ENCODE results near the gene LBH.

The LBH gene

GRCh38 chr2:30218814-30219213 lies 12.5 kb upstream of the LBH start:
- Histone ChIP-seq H3K4me3 (ENCODE audit: low read depth, low read length) (no peak overlapping the region), H3K9ac (ENCODE audit: low read depth, low read length) (no peak overlapping the region), H3K9me3 (ENCODE audit: control insufficient read depth, insufficient read depth, low read length) (no peaks in the 10 kb centered on the region), H3K27me3 (ENCODE audit: control insufficient read depth, insufficient read depth, low read length) (peaks cover 6% of the 10 kb centered on the region), H3K36me3 (ENCODE audit: control insufficient read depth, insufficient read depth, low read length) (no peaks in the 10 kb centered on the region), H3K4me1 (ENCODE audit: control insufficient read depth, insufficient read depth, low read length) (peaks cover 14% of the 10 kb centered on the region)

- no peak overlapping the region for H3K4me3 ChIP-seq (ENCODE audit: low read depth, low read length)
- no peaks in the 10 kb centered on the region for H3K9me3 ChIP-seq (ENCODE audit: control insufficient read depth, insufficient read depth, low read length)
- peaks cover 14% of the 10 kb centered on the region for H3K4me1 ChIP-seq (ENCODE audit: control insufficient read depth, insufficient read depth, low read length)
- peaks cover 8% of the 10 kb centered on the region for H3K27me3 ChIP-seq (ENCODE audit: control insufficient read depth, insufficient read depth, low read length)
- no peaks in the 10 kb centered on the region for H3K36me3 ChIP-seq (ENCODE audit: control insufficient read depth, insufficient read depth, low read length)
- no peak overlapping the region for H3K9ac ChIP-seq (ENCODE audit: low read depth, low read length)
Observed at GRCh38 chr2:30219886-30220875, 11.2 kb upstream of the LBH start.

- H3K4me3 ChIP-seq (ENCODE audit: low read depth, low read length) = no peak overlapping the region
- H3K9me3 ChIP-seq (ENCODE audit: control insufficient read depth, insufficient read depth, low read length) = no peaks in the 10 kb centered on the region
- peaks cover 8% of the 10 kb centered on the region for H3K27me3 ChIP-seq (ENCODE audit: control insufficient read depth, insufficient read depth, low read length)
- H3K9ac ChIP-seq (ENCODE audit: low read depth, low read length) = no peak overlapping the region
- no peaks in the 10 kb centered on the region for H3K36me3 ChIP-seq (ENCODE audit: control insufficient read depth, insufficient read depth, low read length)
- H3K4me1 ChIP-seq (ENCODE audit: control insufficient read depth, insufficient read depth, low read length) = peaks cover 14% of the 10 kb centered on the region
Observed at GRCh38 chr2:30221531-30221930, 9.8 kb upstream of the LBH start.

- H3K4me3 ChIP-seq (ENCODE audit: low read depth, low read length) = no peak overlapping the region
- peaks cover 8% of the 10 kb centered on the region for H3K27me3 ChIP-seq (ENCODE audit: control insufficient read depth, insufficient read depth, low read length)
- no peaks in the 10 kb centered on the region for H3K9me3 ChIP-seq (ENCODE audit: control insufficient read depth, insufficient read depth, low read length)
- H3K36me3 ChIP-seq (ENCODE audit: control insufficient read depth, insufficient read depth, low read length) = no peaks in the 10 kb centered on the region
- H3K9ac ChIP-seq (ENCODE audit: low read depth, low read length) = no peak overlapping the region
- H3K4me1 ChIP-seq (ENCODE audit: control insufficient read depth, insufficient read depth, low read length) = peaks cover 14% of the 10 kb centered on the region
Observed at GRCh38 chr2:30222031-30222430, 9.3 kb upstream of the LBH start.

- Histone ChIP-seq H3K4me3 (ENCODE audit: low read depth, low read length) (no peak overlapping the region), H3K36me3 (ENCODE audit: control insufficient read depth, insufficient read depth, low read length) (no peaks in the 10 kb centered on the region), H3K27me3 (ENCODE audit: control insufficient read depth, insufficient read depth, low read length) (peaks cover 8% of the 10 kb centered on the region), H3K9ac (ENCODE audit: low read depth, low read length) (no peak overlapping the region), H3K4me1 (ENCODE audit: control insufficient read depth, insufficient read depth, low read length) (peaks cover 7% of the 10 kb centered on the region), H3K9me3 (ENCODE audit: control insufficient read depth, insufficient read depth, low read length) (no peaks in the 10 kb centered on the region)
Observed at GRCh38 chr2:30222636-30223360, 8.5 kb upstream of the LBH start.

DNA sequence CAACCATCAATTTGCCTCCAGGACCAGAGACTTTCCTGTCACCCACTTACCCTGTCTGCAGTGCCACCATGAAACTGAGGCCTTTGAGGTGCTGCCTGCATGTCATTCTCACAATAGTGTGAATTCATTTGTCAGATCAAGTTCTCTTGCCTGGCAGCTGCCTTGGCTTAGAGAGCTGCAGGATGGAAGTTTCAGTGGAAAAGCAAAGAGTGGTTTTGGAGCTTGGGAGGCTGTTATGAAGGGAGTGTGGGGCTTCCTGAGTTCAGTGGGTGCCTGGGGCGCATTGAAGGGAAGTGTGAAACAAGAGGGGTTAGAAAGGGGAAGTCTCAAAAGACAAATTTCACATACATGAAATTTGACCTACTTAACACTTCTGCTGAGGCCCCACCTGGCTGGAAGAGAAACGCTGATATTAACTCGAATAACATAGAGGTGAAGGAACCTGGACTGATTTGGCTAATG lies 7.9 kb upstream of the LBH start:
- no peaks in the 10 kb centered on the region for H3K9me3 ChIP-seq (ENCODE audit: control insufficient read depth, insufficient read depth, low read length)
- H3K4me1 ChIP-seq (ENCODE audit: control insufficient read depth, insufficient read depth, low read length) = peaks cover 2% of the 10 kb centered on the region
- no peak overlapping the region for H3K9ac ChIP-seq (ENCODE audit: low read depth, low read length)
- peaks cover 13% of the 10 kb centered on the region for H3K27me3 ChIP-seq (ENCODE audit: control insufficient read depth, insufficient read depth, low read length)
- H3K36me3 ChIP-seq (ENCODE audit: control insufficient read depth, insufficient read depth, low read length) = no peaks in the 10 kb centered on the region
- H3K4me3 ChIP-seq (ENCODE audit: low read depth, low read length) = no peak overlapping the region

GRCh38 chr2:30224151-30224550 lies 7.2 kb upstream of the LBH start:
- Histone ChIP-seq H3K4me1 (ENCODE audit: control insufficient read depth, insufficient read depth, low read length) (no peaks in the 10 kb centered on the region), H3K4me3 (ENCODE audit: low read depth, low read length) (no peak overlapping the region), H3K36me3 (ENCODE audit: control insufficient read depth, insufficient read depth, low read length) (no peaks in the 10 kb centered on the region), H3K27me3 (ENCODE audit: control insufficient read depth, insufficient read depth, low read length) (peaks cover 13% of the 10 kb centered on the region), H3K9ac (ENCODE audit: low read depth, low read length) (no peak overlapping the region), H3K9me3 (ENCODE audit: control insufficient read depth, insufficient read depth, low read length) (no peaks in the 10 kb centered on the region)

DNA sequence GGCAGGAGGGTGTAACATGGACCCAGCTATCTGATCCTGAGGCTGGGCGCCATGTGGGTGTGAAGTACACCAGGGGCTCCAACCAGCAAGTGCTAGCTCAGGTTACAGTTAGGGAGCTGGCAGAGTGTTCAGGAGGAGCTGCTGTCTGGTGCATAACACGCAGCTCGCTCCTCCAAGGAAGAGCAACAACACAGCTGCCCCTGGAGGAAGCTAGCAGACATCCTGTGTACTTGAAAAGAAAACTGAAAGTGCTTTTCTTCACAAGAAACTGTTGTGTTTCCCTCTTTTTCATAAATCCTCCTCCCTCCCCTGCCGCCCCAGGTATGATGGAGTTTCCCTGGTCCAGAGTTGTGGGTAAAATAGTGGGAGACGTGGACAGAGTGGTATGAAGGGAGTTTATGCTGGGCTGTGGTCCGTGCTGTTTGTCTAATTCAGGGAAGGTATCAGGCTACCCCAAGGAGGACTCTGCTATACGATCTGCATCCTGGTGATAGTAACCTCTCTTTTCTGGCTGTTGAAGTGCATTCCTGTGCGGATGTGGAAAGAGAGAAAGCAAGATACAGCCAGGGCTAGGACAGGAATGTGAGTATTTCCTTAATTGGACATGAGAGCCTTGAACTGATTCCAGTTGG lies 6.1 kb upstream of the LBH start:
- no peak overlapping the region for H3K4me3 ChIP-seq (ENCODE audit: low read depth, low read length)
- peaks cover 21% of the 10 kb centered on the region for H3K27me3 ChIP-seq (ENCODE audit: control insufficient read depth, insufficient read depth, low read length)
- H3K36me3 ChIP-seq (ENCODE audit: control insufficient read depth, insufficient read depth, low read length) = no peaks in the 10 kb centered on the region
- no peaks in the 10 kb centered on the region for H3K9me3 ChIP-seq (ENCODE audit: control insufficient read depth, insufficient read depth, low read length)
- no peaks in the 10 kb centered on the region for H3K4me1 ChIP-seq (ENCODE audit: control insufficient read depth, insufficient read depth, low read length)
- H3K9ac ChIP-seq (ENCODE audit: low read depth, low read length) = no peak overlapping the region

DNA sequence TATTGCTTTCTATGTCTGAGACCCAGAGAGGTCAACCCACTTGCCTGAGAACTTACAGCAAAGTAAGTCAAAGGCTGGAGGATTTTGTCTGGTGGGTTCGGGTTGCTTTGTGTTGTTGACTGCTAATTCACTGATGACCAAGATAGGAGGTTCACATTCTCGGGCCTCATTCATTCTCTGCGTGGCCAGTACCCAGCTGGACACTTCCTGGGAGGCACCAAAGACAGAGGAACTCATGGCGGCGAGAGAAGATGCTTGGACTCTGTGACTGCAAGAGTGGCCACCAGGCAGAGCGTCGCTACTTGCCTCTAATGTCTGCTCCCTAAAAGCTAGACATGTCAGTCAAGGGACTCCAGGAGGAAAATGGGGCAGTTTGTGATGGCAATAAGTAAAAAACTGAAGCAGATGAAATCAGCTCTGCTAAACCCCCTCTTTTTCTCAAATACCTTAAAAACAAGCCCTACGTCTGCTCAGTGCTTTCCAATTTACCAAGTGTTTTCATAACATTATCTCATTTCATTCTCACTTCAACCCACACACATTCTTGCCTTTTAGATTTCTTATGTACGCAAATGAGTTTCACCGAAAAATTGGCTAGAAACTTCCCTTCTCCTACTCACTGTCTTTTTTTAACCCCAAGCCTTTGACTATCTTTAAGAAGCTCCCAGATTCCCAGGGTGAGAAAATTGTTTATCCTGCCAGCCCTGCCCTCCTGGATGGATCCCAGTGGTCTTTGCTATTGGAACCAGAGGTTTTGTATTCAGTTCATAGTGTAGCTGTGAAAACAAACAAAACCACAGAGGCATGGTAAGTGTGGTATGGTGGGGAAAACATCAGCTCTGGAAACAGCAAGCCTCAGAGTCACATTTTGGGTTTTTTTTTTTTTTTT lies 4.9 kb upstream of the LBH start:
- no peak overlapping the region for H3K4me3 ChIP-seq (ENCODE audit: low read depth, low read length)
- no peaks in the 10 kb centered on the region for H3K36me3 ChIP-seq (ENCODE audit: control insufficient read depth, insufficient read depth, low read length)
- no peak overlapping the region for H3K9ac ChIP-seq (ENCODE audit: low read depth, low read length)
- peaks cover 27% of the 10 kb centered on the region for H3K27me3 ChIP-seq (ENCODE audit: control insufficient read depth, insufficient read depth, low read length)
- no peaks in the 10 kb centered on the region for H3K4me1 ChIP-seq (ENCODE audit: control insufficient read depth, insufficient read depth, low read length)
- no peaks in the 10 kb centered on the region for H3K9me3 ChIP-seq (ENCODE audit: control insufficient read depth, insufficient read depth, low read length)

DNA sequence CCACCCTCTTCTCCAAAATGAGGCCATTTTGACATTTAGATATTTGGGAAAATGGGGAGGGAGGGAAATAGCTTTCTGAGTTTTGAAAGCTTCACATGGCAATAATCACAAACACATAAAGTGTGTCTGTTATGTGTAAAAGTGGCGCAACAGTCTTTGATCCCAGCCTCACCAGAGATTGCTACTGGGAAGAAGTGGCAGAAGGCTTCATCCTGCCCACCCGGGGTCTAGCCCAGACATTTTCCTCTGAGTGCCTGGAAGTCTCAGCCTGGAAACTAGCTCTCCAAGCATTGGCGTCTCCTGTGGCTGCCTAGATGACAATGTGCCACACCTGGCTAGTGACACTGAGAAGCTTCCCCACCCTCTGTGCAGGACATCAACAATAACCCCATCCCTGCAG lies 1.7 kb upstream of the LBH start:
- peaks cover 3% of the 10 kb centered on the region for H3K4me1 ChIP-seq (ENCODE audit: control insufficient read depth, insufficient read depth, low read length)
- H3K4me3 ChIP-seq (ENCODE audit: low read depth, low read length) = no peak overlapping the region
- no peaks in the 10 kb centered on the region for H3K36me3 ChIP-seq (ENCODE audit: control insufficient read depth, insufficient read depth, low read length)
- peaks cover 28% of the 10 kb centered on the region for H3K27me3 ChIP-seq (ENCODE audit: control insufficient read depth, insufficient read depth, low read length)
- H3K9me3 ChIP-seq (ENCODE audit: control insufficient read depth, insufficient read depth, low read length) = no peaks in the 10 kb centered on the region
- no peak overlapping the region for H3K9ac ChIP-seq (ENCODE audit: low read depth, low read length)

Data from iPS-15b (cell line).